HUES6 (cell line): ENCODE data around the gene ORC1.
"Not testable (repeated sequence)": the region's sequence is repeated elsewhere in the genome, so short reads cannot be mapped to it uniquely, and the experiment has no call there.

ENCODE experiments used
- H3K27ac ChIP-seq: 2 replicates; pipeline ENCODE4 v1.7.0; 2013; ENCODE audit warnings: low read depth, mild to moderate bottlenecking, low read length, inconsistent platforms
- H3K27me3 ChIP-seq: 2 replicates; pipeline ENCODE4 v1.6.1; 2013; ENCODE audit warnings: low read length; ENCODE audit not compliant: control insufficient read depth, insufficient read depth
- H3K36me3 ChIP-seq: 2 replicates; pipeline ENCODE4 v1.6.1; 2013; ENCODE audit warnings: low read length; ENCODE audit not compliant: control insufficient read depth, insufficient read depth
- H3K4me1 ChIP-seq: 2 replicates; pipeline ENCODE4 v1.6.1; 2013; ENCODE audit warnings: low read length; ENCODE audit not compliant: control insufficient read depth, insufficient read depth
- H3K4me3 ChIP-seq: 2 replicates; pipeline ENCODE4 v1.5.1; 2013; ENCODE audit warnings: low read depth, low read length
- H3K9ac ChIP-seq: one replicate; pipeline ENCODE4 v1.6.1; 2013; ENCODE audit warnings: mild to moderate bottlenecking, low read length
- H3K9me3 ChIP-seq: 2 replicates; pipeline ENCODE4 v1.6.1; 2013; ENCODE audit warnings: low read depth, low read length; ENCODE audit not compliant: control insufficient read depth, insufficient read depth

Gene ORC1

DNA sequence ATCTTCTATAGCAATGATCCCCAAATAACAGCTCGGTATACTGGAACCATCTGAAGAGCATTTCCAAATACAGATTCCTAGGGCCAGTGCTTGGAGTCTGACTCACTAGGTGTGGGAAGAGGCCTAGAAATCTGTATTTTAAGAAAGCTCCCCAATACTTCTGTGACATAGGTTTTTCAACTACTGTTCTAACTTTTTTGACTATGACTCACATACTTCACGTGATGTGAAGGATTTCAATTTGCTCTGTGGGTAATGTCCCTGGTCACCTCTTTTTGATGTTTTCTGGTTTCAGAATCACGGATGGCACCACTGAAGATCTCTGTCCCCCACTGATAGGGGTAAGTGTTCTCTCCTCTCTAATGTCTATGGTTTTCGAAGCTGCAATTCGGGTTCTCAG lies 11.0 kb downstream of the ORC1 start:
- Histone ChIP-seq H3K36me3 (peaks cover 93% of the 10 kb centered on the region), H3K4me1 (no peaks in the 10 kb centered on the region), H3K9ac (no peak overlapping the region), H3K27ac (no peak overlapping the region), H3K4me3 (no peak overlapping the region), H3K9me3 (no peaks in the 10 kb centered on the region), H3K27me3 (no peaks in the 10 kb centered on the region)

DNA sequence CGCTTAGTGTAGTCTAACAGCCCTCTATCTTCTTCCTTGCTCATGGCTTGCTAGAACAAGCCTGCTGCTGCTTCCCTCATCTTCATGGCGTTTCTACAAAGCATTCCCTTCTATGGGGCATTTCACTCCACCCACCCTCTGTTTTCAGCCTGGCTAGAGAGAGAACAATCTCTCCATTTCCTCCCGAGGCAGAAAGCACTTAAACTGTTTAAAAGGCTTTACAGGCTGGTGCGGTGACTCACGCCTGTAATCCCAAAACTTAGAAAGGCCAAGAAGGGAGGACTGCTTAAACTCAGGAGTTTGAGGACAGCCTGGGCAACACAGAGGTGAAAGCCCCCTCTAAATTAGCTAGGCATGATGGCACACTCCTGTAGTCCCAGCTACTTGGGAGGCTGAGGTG lies 17.8 kb downstream of the ORC1 start:
- Histone ChIP-seq H3K36me3 (peaks cover 90% of the 10 kb centered on the region), H3K9ac (no peak overlapping the region), H3K27ac (no peak overlapping the region), H3K4me3 (no peak overlapping the region), H3K9me3 (no peaks in the 10 kb centered on the region), H3K27me3 (no peaks in the 10 kb centered on the region), H3K4me1 (no peaks in the 10 kb centered on the region)

GRCh38 chr1:52385376-52385775 lies 18.8 kb downstream of the ORC1 start:
- peaks cover 95% of the 10 kb centered on the region for H3K36me3 ChIP-seq
- no peaks in the 10 kb centered on the region for H3K27me3 ChIP-seq
- H3K9ac ChIP-seq: no peak overlapping the region
- H3K9me3 ChIP-seq: no peaks in the 10 kb centered on the region
- no peaks in the 10 kb centered on the region for H3K4me1 ChIP-seq
- no peak overlapping the region for H3K4me3 ChIP-seq
- H3K27ac ChIP-seq: no peak overlapping the region

DNA sequence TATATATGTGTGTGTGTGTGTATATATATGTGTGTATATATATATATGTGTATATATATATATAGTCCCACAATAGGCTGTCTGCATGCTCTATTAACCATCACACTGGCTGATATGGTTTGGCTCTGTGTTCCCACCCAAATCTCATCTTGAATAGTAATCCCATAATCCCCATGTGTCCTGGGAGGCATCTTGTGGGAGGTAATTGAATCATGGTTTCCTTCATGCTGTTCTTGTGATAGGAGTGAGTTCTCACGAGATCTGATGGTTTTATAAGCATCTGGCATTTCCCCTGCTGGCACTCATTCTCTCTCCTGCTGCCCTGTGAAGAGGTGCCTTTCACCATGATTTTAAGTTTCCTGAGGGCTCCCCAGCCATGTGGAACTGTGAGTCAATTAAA lies 34.4 kb downstream of the ORC1 start:
- peaks cover 27% of the 10 kb centered on the region for H3K36me3 ChIP-seq
- H3K9me3 ChIP-seq, H3K27me3 ChIP-seq, H3K27ac ChIP-seq, H3K4me3 ChIP-seq, H3K4me1 ChIP-seq, H3K9ac ChIP-seq: not testable (repeated sequence)

DNA sequence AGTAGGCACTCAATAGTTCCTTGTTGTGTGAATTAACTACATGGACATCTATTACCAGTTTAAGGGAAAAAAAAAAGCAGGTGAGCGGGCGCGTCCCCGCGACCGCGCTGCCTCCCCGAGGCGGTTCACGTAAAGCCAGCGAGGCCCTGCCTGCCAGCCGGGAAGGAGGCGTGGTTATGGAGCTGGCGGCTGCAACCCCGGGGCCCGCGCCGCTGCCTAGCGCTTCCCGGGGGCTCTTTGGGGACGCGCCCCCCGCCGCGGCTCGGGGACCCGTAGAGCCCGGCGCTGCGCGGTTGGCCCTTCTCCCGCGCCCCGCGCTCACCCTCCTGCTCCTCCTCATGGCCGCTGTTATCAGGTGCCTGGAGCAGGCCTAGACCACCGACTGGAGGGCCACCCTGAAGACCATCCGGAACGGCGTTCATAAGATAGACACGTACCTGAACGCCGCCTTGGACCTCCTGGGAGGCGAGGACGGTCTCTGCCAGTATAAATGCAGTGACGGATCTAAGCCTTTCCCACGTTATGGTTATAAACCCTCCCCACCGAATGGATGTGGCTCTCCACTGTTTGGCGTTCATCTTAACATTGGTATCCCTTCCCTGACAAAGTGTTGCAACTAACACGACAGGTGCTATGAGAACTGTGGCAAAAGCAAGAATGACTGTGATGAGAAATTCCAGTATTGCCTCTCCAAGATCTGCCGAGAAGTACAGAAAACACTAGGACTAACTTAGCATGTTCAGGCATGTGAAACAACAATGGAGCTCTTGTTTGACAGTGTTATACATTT lies 35.6 kb downstream of the ORC1 start:
- no peak overlapping the region for H3K27ac ChIP-seq
- peaks cover 8% of the 10 kb centered on the region for H3K4me1 ChIP-seq
- no peaks in the 10 kb centered on the region for H3K27me3 ChIP-seq
- peak overlapping the region; percentile 68 for H3K4me3 ChIP-seq
- H3K36me3 ChIP-seq: peaks cover 18% of the 10 kb centered on the region
- H3K9me3 ChIP-seq: no peaks in the 10 kb centered on the region
- peak overlapping the region; percentile 52 for H3K9ac ChIP-seq

GRCh38 chr1:52367272-52367671 lies 37.0 kb downstream of the ORC1 start:
- no peak overlapping the region for H3K4me3 ChIP-seq
- H3K36me3 ChIP-seq: peaks cover 11% of the 10 kb centered on the region
- H3K9ac ChIP-seq: no peak overlapping the region
- no peaks in the 10 kb centered on the region for H3K9me3 ChIP-seq
- no peaks in the 10 kb centered on the region for H3K27me3 ChIP-seq
- no peak overlapping the region for H3K27ac ChIP-seq
- H3K4me1 ChIP-seq: peaks cover 8% of the 10 kb centered on the region

GRCh38 chr1:52366517-52366827 lies 37.8 kb downstream of the ORC1 start:
- Histone ChIP-seq H3K9me3 (no peaks in the 10 kb centered on the region), H3K4me3 (peak overlapping the region; percentile 93), H3K27me3 (no peaks in the 10 kb centered on the region), H3K27ac (no peak overlapping the region), H3K4me1 (peaks cover 8% of the 10 kb centered on the region), H3K9ac (no peak overlapping the region), H3K36me3 (peaks cover 18% of the 10 kb centered on the region)

DNA sequence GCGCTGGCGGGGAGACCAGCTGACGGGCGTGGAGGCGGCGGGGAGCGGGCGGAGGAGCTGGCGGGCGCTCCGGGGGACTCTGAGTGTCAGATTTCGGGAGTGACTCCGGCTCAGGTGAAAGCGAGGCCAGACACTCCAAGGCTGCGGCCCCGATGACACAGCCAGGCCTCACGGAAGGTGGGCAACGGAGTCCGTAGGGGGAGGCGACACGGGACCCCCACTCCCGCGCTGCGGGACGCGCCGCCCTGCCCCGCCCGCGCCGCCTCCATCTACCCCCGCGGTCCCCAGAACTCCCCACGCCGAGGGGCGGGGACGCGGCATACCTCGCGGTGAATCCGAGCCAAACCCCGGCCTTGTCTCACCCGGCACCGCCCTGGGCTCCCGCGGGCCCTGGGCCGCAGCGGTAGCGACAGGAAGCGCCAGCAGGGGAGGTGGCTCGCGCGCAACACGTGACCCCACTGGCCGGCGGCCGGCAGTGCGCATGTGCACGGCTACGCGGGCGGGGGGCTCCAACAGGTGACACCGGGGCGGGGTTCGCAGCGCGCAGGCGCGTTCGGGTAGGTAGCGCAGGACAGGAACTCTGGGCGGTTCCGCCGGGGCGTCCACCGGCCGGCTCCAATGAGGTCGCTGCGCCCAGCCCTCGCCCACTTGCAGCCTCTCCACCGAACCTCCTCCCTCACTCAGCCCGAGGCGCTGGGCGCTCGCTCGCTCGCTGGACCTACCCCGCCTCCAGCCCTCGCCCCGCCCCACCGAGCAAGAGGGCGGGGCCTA lies 38.3 kb downstream of the ORC1 start, which contains the start of gene CC2D1B:
CC2D1B (minus strand) TSS at position 460 of the 771 bp plus-strand sequence. CDS start 1,585 bp downstream, outside the sequence.
- peaks cover 8% of the 10 kb centered on the region for H3K4me1 ChIP-seq
- no peaks in the 10 kb centered on the region for H3K27me3 ChIP-seq
- peak within 1 kb of the TSS; percentile 93 for H3K4me3 ChIP-seq
- peak within 1 kb of the TSS; percentile 84; the same call in 1 of the 2 replicates for H3K27ac ChIP-seq
- peak within 1 kb of the TSS; percentile 81 for H3K9ac ChIP-seq
- no peaks in the 10 kb centered on the region for H3K9me3 ChIP-seq
- H3K36me3 ChIP-seq: peaks cover 24% of the 10 kb centered on the region

DNA sequence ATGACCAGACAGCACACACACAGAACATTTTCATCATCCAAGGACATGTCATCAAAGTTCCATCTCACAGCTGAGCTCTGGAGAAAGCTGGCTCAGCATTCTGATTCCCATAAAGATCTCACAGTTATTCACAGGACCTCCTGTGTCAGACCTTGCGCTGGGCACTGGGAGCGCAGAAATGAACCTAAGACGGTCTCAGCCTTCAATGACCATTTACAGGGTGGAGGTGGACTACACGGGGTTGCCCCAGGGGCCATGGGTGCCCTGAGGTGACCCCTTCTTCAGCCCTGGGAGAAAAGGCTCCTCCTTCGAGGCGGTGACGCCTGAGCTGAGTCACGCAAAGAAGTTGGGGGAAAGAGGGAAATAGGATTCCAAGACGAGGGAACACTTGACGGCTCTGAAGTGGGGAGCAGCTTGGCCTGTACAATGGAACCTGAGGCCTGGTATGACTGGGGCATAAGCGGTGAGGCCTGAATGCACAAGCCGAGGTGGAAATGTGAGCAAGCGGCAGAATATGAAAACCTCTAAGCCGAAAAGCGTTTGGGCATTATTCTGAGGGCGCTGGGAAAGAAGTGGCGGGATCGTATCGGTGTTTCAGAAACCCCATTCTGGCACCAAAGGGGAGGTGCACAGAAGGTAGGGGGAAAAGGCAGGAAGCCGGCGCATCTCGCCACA lies 39.0 kb downstream of the ORC1 start:
- H3K27me3 ChIP-seq: no peaks in the 10 kb centered on the region
- H3K36me3 ChIP-seq: peaks cover 31% of the 10 kb centered on the region
- H3K27ac ChIP-seq: peak overlapping the region; percentile 84; the same call in 1 of the 2 replicates

GRCh38 chr1:52364235-52364839 lies 39.9 kb downstream of the ORC1 start:
- H3K4me1 ChIP-seq: peaks cover 8% of the 10 kb centered on the region
- no peaks in the 10 kb centered on the region for H3K27me3 ChIP-seq
- H3K36me3 ChIP-seq: peaks cover 40% of the 10 kb centered on the region
- no peak overlapping the region for H3K27ac ChIP-seq
- no peak overlapping the region for H3K9ac ChIP-seq
- H3K4me3 ChIP-seq: peak overlapping the region; percentile 93; the same call in 1 of the 2 replicates
- no peaks in the 10 kb centered on the region for H3K9me3 ChIP-seq

More for the DNA sequence above, 39.0 kb downstream of the ORC1 start:
- Histone ChIP-seq H3K9me3 (no peaks in the 10 kb centered on the region), H3K4me1 (peaks cover 8% of the 10 kb centered on the region), H3K4me3 (peak overlapping the region; percentile 93), H3K9ac (peak overlapping the region; percentile 81)
